RPMI7951 (cell line): Measurements from ENCODE around the gene DRC1. TPM values are rescaled to one million over a fixed set of nuclear protein-coding genes. Genes with fewer than 3 reads are reported as not detected.

Source experiments
- DNase-seq: peaks from one replicate; pipeline ENCODE4 v3.0.0-alpha.2; 2012; ENCODE audit warnings: low read depth
- total RNA-seq: library from RNA; depleted of rRNA; stranded (reverse); fragments of >200 nt; shearing (Covaris generic); gene quantifications from 2 replicates; pipeline ENCODE4 v1.2.3, GENCODE V29; 2014; rRNA removed

Gene DRC1
- total RNA-seq, 1 experiment from 2014 or later: 0.24 TPM

- no peak for DNase-seq
Observed at GRCh38 chr2:26493566-26493965, 91.8 kb downstream of the DRC1 start.

GRCh38 chr2:26494199-26494598 is 92.5 kb downstream of the DRC1 start:
- no peak for DNase-seq

- DNase-seq: no peak
Observed at GRCh38 chr2:26494891-26495290, 93.2 kb downstream of the DRC1 start.

- DNase-seq: no peak
Observed at GRCh38 chr2:26495705-26496297, 94.1 kb downstream of the DRC1 start.

GRCh38 chr2:26500406-26500805 is 98.7 kb downstream of the DRC1 start:
- no peak for DNase-seq

GRCh38 chr2:26503231-26503880 is 101.6 kb downstream of the DRC1 start:
- DNase-seq: peak; percentile 47

GRCh38 chr2:26504002-26504401 is 102.3 kb downstream of the DRC1 start:
- DNase-seq: no peak

- no peak for DNase-seq
Observed at GRCh38 chr2:26506279-26506678, 104.6 kb downstream of the DRC1 start.

Other genes starting within 250 kb of the DRC1 start
- 0.88 and 1.8 TPM in 2 replicates for gene GAREM2, start 228.8 kb upstream of the DRC1 start, total RNA-seq
- gene HADHA, start 157.3 kb upstream of the DRC1 start, total RNA-seq: 148 and 164 TPM in 2 replicates
- 110 and 121 TPM in 2 replicates for gene HADHB, start 157.0 kb upstream of the DRC1 start, total RNA-seq
- gene SELENOI, start 55.8 kb upstream of the DRC1 start, total RNA-seq: 18.9 and 20.3 TPM in 2 replicates
- under 0.01 TPM in 2 replicates for gene ADGRF3, start 55.1 kb upstream of the DRC1 start, total RNA-seq
- not detected in 2 replicates for gene OTOF, start 76.2 kb downstream of the DRC1 start, total RNA-seq
- not detected in 2 replicates for gene CIB4, start 239.4 kb downstream of the DRC1 start, total RNA-seq